ENCODE results near the gene FGD4.
A peak's percentile ranks its signal among the peaks of the same experiment; 100 is the strongest.

FGD4 gene

DNA sequence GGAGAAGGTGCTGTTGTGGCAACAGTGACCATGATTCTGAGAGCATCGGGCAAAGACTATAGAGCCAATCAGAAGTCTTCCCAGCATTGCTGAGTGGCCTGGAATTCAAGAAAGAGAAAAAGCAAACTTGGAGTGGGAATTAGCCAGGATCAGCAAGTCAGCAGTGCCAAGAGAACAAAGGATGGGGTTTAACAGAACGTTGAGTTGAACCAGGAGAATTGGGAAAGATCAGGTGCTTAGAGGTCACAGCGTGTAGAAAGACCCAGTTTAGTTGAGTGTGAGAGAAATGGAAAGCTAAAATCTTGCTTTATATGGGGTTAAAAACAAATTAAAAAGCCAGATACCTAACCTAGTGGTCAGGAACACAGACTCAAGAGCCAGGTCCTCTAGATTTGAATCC, 189.2 kb downstream of the FGD4 start:
- TF ChIP-seq, protein P1, sequence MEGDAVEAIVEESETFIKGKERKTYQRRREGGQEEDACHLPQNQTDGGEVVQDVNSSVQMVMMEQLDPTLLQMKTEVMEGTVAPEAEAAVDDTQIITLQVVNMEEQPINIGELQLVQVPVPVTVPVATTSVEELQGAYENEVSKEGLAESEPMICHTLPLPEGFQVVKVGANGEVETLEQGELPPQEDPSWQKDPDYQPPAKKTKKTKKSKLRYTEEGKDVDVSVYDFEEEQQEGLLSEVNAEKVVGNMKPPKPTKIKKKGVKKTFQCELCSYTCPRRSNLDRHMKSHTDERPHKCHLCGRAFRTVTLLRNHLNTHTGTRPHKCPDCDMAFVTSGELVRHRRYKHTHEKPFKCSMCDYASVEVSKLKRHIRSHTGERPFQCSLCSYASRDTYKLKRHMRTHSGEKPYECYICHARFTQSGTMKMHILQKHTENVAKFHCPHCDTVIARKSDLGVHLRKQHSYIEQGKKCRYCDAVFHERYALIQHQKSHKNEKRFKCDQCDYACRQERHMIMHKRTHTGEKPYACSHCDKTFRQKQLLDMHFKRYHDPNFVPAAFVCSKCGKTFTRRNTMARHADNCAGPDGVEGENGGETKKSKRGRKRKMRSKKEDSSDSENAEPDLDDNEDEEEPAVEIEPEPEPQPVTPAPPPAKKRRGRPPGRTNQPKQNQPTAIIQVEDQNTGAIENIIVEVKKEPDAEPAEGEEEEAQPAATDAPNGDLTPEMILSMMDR (IDR thresholded peaks at IDR 0.05; ENCODE audit: insufficient read depth, low read length) = no peak
- no peak for TF ChIP-seq SPI1 (IDR thresholded peaks at IDR 0.05; ENCODE audit: borderline replicate concordance, low read depth)
- no peak for TF ChIP-seq GABPA (IDR thresholded peaks at IDR 0.05; ENCODE audit: low read depth)
- no peak for DNase-seq (ENCODE audit: low read depth in 1 of 2, low spot score in 1 of 2)
- Histone ChIP-seq H3K4me3 (replicated peaks; ENCODE audit: insufficient read depth, low read length) (no peak overlapping the region), H3K27ac (replicated peaks) (peak overlapping the region; percentile 94), H3K27me3 (ENCODE audit: insufficient read depth, poor library complexity, severe bottlenecking) (no peaks in the 10 kb centered on the region)

DNA sequence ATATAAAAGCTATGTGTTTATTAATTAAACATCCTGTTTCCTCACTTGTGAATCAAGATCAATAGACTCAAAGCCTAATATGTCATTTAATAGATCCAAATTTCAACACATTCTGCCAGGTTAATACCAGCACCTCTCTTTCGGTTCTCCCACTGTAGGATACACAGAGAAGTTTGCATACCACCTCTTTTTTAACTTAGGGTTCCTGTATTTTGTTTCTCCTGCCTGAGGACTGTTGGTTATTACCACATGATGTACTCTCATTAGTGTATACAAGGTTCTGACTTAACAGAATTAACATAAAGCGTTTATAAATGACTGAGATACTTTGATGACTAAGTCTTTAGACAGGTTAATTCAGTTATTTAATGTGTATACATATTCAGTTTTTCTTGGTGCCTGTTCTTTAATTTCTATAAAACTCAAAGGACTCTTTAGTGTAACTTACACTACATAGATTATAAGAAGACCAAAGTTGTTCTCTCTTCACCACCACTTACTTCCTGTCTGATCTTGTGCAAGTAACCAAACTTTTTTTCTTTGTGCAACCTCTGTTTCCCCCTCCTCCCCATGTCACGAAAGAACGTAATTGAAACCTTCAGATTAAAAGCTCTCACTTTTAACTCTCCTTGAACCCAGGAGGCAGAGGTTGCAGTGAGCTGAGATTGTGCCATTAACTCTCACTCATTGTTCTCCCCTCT, 190.0 kb downstream of the FGD4 start:
- Histone ChIP-seq H3K27me3 (ENCODE audit: insufficient read depth, poor library complexity, severe bottlenecking) (no peaks in the 10 kb centered on the region), H3K4me3 (replicated peaks; ENCODE audit: insufficient read depth, low read length) (no peak overlapping the region), H3K27ac (replicated peaks) (peak overlapping the region; percentile 94)
- TF ChIP-seq SPI1 (IDR thresholded peaks at IDR 0.05; ENCODE audit: borderline replicate concordance, low read depth) = peak; percentile 49; the same call in 1 of the 2 replicates
- TF ChIP-seq, protein P2, sequence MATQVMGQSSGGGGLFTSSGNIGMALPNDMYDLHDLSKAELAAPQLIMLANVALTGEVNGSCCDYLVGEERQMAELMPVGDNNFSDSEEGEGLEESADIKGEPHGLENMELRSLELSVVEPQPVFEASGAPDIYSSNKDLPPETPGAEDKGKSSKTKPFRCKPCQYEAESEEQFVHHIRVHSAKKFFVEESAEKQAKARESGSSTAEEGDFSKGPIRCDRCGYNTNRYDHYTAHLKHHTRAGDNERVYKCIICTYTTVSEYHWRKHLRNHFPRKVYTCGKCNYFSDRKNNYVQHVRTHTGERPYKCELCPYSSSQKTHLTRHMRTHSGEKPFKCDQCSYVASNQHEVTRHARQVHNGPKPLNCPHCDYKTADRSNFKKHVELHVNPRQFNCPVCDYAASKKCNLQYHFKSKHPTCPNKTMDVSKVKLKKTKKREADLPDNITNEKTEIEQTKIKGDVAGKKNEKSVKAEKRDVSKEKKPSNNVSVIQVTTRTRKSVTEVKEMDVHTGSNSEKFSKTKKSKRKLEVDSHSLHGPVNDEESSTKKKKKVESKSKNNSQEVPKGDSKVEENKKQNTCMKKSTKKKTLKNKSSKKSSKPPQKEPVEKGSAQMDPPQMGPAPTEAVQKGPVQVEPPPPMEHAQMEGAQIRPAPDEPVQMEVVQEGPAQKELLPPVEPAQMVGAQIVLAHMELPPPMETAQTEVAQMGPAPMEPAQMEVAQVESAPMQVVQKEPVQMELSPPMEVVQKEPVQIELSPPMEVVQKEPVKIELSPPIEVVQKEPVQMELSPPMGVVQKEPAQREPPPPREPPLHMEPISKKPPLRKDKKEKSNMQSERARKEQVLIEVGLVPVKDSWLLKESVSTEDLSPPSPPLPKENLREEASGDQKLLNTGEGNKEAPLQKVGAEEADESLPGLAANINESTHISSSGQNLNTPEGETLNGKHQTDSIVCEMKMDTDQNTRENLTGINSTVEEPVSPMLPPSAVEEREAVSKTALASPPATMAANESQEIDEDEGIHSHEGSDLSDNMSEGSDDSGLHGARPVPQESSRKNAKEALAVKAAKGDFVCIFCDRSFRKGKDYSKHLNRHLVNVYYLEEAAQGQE (IDR thresholded peaks at IDR 0.05; ENCODE audit: insufficient replicate concordance, low read depth) = no peak
- TF ChIP-seq POLR2AphosphoS5 (IDR thresholded peaks at IDR 0.05; ENCODE audit: low read depth) = peak; percentile 54; the same call in 1 of the 2 replicates
- TF ChIP-seq, protein P1 (IDR thresholded peaks at IDR 0.05; ENCODE audit: insufficient read depth, low read length) = no peak
- TF ChIP-seq GABPA (IDR thresholded peaks at IDR 0.05; ENCODE audit: low read depth) = no peak
- DNase-seq (ENCODE audit: low read depth in 1 of 2, low spot score in 1 of 2) = peak; percentile 77 to 86

- DNase-seq (ENCODE audit: low read depth in 1 of 2, low spot score in 1 of 2) = no peak
- H3K27me3 ChIP-seq (ENCODE audit: insufficient read depth, poor library complexity, severe bottlenecking) = no peaks in the 10 kb centered on the region
- TF ChIP-seq SPI1 (IDR thresholded peaks at IDR 0.05; ENCODE audit: borderline replicate concordance, low read depth) = no peak
- TF ChIP-seq, protein P2 (IDR thresholded peaks at IDR 0.05; ENCODE audit: insufficient replicate concordance, low read depth) = no peak
- TF ChIP-seq POLR2AphosphoS5 (IDR thresholded peaks at IDR 0.05; ENCODE audit: low read depth) = no peak
- TF ChIP-seq, protein P1 (IDR thresholded peaks at IDR 0.05; ENCODE audit: insufficient read depth, low read length) = no peak
- no peak for TF ChIP-seq GABPA (IDR thresholded peaks at IDR 0.05; ENCODE audit: low read depth)
These were observed 195.9 kb downstream of the FGD4 start for GRCh38 chr12:32595251-32595650.

More at GRCh38 chr12:32595251-32595650, 195.9 kb downstream of the FGD4 start:
- Histone ChIP-seq H3K27ac (replicated peaks) (no peak overlapping the region), H3K4me3 (replicated peaks; ENCODE audit: insufficient read depth, low read length) (no peak overlapping the region)

Data from HL-60 (cell line).